WI38 (cell line): Measurements from ENCODE around the gene DNAL1.

Source experiments
- H3K4me3 ChIP-seq: 2 replicates; pipeline ENCODE4 v1.5.1; 2011; ENCODE audit warnings: low read depth, mild to moderate bottlenecking, control low read depth, low read length
- TF ChIP-seq, protein P1 (sequence below): IDR thresholded peaks from 2 replicates; pipeline ENCODE4 v1.5.1; 2012; ENCODE audit warnings: low read depth, mild to moderate bottlenecking, control low read depth, low read length

DNAL1 gene

DNA sequence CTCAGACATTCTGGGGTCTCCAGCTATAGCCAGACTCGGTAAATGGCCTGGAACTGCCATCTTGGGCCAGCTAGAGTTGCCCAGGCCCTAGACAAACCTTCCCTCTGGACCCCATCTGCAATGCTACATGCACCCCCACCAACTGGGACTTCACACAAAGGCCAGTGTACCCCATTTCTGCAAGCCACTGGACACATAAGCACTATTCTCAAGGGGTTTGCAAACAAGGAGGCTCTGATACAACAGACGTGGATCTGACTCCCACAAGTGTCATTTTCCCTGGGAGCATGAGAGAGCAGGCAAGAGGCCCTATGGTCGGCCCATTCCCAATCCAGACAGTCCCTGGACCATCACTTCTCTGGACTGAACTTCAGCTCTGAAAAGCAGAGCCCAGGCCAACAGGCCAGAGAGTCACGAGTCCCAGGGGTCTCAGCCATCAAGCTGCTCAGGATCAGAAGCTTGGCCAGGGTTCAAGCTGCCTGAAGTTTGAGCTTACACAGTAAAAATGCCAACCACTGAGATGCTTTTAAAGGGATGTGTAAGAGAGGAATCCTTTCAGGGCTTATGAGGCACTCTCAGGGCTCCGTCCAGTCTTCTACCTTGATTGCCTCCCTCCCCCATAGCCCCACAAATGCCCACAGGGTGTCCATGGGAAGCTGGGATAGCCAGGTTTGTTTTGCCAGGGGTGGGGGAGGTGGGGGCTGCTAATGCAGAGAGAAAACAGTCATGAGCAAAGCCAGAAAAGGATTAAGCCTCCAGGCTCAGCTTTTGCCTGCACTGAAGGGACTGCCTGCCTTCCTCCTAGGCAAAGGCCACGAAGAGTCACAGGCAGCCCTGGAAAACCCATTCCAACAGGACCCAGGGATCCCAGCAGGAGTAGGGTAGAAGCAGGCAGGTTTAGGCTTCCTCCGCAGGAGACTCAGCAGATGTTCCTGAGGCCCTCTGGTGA is 101.1 kb downstream of the DNAL1 start:
- no peak overlapping the region for H3K4me3 ChIP-seq
- TF ChIP-seq, protein P1, sequence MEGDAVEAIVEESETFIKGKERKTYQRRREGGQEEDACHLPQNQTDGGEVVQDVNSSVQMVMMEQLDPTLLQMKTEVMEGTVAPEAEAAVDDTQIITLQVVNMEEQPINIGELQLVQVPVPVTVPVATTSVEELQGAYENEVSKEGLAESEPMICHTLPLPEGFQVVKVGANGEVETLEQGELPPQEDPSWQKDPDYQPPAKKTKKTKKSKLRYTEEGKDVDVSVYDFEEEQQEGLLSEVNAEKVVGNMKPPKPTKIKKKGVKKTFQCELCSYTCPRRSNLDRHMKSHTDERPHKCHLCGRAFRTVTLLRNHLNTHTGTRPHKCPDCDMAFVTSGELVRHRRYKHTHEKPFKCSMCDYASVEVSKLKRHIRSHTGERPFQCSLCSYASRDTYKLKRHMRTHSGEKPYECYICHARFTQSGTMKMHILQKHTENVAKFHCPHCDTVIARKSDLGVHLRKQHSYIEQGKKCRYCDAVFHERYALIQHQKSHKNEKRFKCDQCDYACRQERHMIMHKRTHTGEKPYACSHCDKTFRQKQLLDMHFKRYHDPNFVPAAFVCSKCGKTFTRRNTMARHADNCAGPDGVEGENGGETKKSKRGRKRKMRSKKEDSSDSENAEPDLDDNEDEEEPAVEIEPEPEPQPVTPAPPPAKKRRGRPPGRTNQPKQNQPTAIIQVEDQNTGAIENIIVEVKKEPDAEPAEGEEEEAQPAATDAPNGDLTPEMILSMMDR: no peak

DNA sequence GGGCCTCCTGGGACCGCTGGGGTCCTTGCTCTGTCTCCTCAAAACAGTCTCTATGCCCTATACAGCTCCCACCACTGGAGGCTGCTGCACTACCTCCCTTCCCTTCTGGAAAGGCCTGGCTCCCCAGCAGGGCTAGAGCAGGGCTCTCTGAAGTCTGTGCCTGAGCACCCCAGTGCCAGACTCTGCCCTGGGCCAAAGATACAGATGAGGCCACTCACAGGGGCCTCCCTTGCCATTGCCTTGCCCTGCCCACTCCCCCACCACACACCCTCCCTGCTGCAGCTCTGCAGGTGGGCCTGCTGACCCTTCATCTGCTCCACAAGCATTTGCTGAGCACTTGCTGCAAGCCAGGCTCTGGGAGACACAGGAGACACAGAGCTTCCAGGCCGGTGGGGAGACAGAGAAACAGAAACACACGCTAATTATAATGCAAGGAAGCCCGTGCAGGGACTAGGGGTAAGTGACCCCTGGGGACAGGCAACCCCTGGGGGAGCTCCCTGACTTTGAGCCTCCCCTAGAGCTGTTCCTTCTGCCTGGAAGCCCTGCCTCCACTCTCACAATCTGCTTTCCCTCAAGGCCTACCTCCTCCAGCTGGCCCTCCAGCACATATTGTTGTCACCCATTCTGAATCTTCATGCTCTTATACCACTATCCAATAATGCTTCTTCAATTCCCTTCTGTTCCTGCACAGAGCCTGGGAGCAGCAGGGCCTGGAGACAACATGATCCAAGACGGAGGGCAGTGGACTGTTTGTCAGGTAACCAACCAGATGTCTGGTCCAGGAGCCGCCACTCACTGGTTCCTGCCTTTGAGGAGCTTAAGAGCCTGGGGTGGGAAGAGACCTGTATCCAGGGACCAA is 102.0 kb downstream of the DNAL1 start:
- H3K4me3 ChIP-seq: no peak overlapping the region
- TF ChIP-seq, protein P1: no peak

DNA sequence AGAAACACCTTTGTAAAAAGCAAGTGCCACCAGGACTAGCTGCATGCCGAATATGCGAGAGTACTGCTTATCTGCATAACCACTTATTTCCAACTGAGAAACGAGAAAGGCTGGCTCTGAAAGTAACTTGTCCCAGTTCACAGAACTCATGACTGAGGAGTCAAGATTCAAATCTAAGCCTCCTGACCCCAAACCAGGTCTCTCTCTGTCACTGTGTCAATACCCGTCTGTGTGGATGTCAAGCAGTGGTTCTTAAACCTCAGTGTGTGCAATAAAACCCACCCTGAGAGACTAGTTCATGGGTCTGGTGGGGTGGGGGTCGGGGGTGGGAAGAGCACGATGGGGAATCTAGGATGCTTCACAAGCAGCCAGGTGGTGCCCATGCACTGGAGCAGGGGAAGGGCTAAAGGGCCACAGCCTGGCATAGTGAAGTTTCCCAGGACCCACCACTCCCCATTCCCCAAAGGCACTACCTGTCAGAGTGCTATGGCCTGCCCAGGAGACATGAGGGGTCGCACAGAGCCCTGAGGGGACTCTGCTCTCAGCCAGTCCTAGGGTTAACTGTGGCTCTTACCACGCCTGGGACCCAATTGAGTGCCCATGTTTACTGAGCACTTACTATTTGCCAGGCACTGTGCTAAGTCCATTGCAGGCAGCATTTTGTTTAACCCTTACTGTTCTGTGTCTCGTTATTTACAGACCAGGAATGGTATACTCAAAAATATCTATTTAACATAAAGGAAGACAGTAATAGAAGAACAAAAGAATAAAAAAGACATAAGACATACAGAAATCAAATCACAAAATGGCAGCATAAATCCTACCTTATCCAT is 102.8 kb downstream of the DNAL1 start:
- H3K4me3 ChIP-seq: no peak overlapping the region

DNA sequence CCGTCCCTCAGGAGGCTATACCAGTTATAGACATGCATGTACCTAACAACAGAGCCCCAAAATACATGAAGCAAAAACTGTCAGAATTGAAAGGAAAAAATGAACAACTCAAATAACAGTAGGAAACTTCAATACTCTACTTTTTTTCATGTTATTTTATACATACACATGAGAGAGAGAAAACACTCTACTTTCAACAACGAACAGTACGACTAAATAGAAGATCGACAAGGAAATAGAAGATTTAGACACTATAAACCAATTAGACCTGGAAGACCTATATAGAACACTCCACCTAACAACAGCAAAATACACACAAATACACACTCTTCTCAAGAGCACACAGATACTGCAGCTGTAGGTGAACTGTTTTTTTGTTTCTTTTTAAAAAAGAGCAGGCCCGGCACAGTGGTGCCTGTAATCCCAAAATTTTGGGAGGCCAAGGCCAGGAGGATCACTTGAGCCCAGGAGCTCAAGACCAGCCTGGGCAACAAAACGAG is 104.1 kb downstream of the DNAL1 start:
- TF ChIP-seq, protein P1: no peak

More for the DNA sequence above, 102.8 kb downstream of the DNAL1 start:
- TF ChIP-seq, protein P1: no peak

DNA sequence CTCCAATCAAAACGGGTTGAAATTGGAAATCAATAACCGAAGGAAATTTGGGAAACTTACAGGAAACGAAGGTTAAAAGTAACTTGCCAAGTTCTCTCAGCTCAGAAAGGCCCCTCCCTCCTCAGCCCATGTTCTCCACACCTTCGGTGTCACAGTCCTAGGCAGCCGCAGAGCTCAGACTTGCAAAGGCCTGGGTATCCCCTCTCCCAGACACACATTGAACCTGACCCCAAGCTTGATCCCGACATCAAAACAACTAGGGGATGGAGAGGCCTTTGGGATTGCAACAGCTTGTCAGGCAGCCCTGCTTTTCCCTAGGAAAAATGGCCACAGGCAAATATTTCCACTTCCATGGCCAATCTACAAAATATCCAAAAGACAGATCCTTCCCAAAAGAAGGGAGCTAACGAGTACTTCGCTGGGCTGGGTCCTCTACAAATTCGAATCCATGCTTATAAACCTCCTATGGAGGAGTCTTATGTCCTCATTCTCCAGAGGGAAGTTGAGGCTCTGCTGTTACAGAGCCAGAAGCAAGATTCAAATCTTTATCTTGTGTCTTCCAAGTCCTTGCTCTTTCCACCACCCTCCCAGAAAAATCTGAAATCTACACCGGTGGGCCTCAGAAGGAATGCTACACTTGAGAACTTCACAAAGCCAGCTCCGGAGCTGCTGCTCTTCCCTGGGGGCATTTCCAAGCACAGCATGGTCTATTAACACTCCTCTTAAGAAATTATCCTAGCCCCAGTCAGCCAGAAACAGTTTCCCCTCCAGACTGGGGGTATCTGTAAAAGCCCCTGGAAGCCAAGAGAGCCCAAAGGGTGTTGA is 105.1 kb downstream of the DNAL1 start:
- H3K4me3 ChIP-seq: no peak overlapping the region

More for the DNA sequence above, 104.1 kb downstream of the DNAL1 start:
- no peak overlapping the region for H3K4me3 ChIP-seq

DNA sequence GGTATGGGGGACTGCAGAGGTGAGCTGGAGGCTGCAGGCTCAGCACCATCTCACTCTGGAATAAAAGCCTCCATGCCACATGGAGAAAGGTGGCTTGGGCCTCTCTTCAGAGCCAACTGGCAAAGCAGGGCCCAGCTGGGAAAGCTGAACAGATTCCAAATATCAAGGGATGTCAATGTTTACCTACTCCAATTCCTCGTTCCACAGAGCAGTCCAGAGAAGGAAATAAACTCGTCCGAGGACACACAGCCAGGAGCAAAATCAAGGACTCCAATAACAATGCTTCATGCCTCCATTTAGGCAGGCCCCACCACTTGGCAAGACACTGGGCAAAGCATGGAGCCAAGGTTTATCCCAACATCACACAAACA is 105.7 kb downstream of the DNAL1 start:
- TF ChIP-seq, protein P1: no peak
- H3K4me3 ChIP-seq: no peak overlapping the region

More for the DNA sequence above, 105.1 kb downstream of the DNAL1 start:
- TF ChIP-seq, protein P1: no peak
